Right cardiac atrium (tissue), 5 donors: ENCODE measurements around the gene SH3YL1. TPM values are rescaled to one million over a fixed set of nuclear protein-coding genes. Genes with fewer than 3 reads are reported as not detected.

Experiments
- ATAC-seq, 2 donors: fragments of 200-7000 bp; cut with Tn5 transposase; one replicate each; pipeline versions ENCODE4 v1.8.0 to v1.9.1; 2020; ENCODE audit warnings: moderate library complexity in 2 of 2, mild to moderate bottlenecking in 1 of 2
- DNase-seq, 3 donors: peaks; one replicate each; pipeline ENCODE4 v3.0.0-alpha.2; 2020
- H3K27ac ChIP-seq: one replicate; pipeline ENCODE4 v1.5.1; 2013; ENCODE audit warnings: mild to moderate bottlenecking, low read length, control low read depth, moderate library complexity
- H3K27me3 ChIP-seq: one replicate; pipeline ENCODE4 v1.6.1; 2013; ENCODE audit not compliant: control insufficient read depth, insufficient read depth
- H3K4me1 ChIP-seq: one replicate; pipeline ENCODE4 v1.6.1; 2013; ENCODE audit warnings: low read length; ENCODE audit not compliant: control insufficient read depth, insufficient read depth
- H3K4me3 ChIP-seq: one replicate; pipeline ENCODE4 v1.5.1; 2013; ENCODE audit warnings: low read length, control low read depth
- H3K9me3 ChIP-seq: one replicate; pipeline ENCODE4 v1.6.1; 2013; ENCODE audit warnings: low read length; ENCODE audit not compliant: control insufficient read depth
- WGBS: extraction: QIAGEN DNeasy Blood & Tissue Kit; methylation state at CpG from one replicate; pipeline ENCODE4 v1.1.7; 2013; 5-methylcytosine and 5-hydroxymethylcytosine counted together
- intact Hi-C, 4 donors: fragments of 100-400 bp; cut with DNase I; formaldehyde crosslinking; loops; one replicate each; pipeline versions ENCODE4 v1.11.0 to v1.14.0; 2022 to 2023
- polyA plus RNA-seq: library from polyadenylated mRNA; stranded (reverse); fragments of 200-250 nt; gene quantifications from one replicate; pipeline ENCODE4 v1.2.3, GENCODE V29; 2013
- total RNA-seq, 4 donors: library from RNA; stranded (reverse); fragmentation: NEBNext Ultra II Directional; extraction: Animal tissue kit (Norgen Biotek cat#: 25700); gene quantifications; one replicate each; pipeline ENCODE4 v1.2.1, GENCODE V29; 2021
- donor health status: healthy with polysubstance abuse.
- donor health status: DM: no; HTN: yes; CAD: no.
- donor health status: DM: no; HTN: no; CAD: no.
- donor health status: DM: no; HTN: yes; CAD: no; lungs with severe emphysema.
- donor health status: DM: yes; HTN: yes; CAD: no.

SH3YL1 gene
- total and polyA plus RNA-seq, 5 donors: 11.8 to 19.2 (median 16.3) TPM

DNA sequence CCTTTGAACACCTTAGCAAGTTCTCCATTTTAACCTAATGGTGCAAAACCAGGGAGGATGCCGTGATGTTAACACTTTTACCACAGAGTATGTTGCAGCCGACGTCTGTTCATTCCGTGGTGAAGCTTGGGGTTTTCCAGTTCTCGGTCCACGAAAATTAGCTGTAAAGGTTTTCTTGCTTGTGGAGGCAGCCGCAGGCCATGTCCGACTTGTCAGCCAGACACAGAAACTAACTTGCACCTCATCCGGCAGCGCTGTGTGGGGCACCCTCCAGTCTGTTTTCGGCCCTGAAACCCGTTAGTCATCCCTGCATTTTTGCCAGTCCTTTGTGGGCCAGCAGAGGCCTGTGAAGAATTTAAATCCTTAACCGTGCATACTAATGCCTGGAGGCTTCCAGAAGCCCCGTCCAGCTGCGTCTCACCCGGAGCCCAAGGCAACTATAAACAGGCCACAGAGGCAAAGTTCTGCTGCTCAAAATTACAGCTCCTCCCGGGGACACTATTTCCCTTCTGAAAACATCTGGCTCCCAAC, 70.6 kb downstream of the SH3YL1 start:
- no peaks in the 10 kb centered on the region for H3K4me1 ChIP-seq
- 82% methylated on average over 17 of the region's 17 CpGs for WGBS
- H3K9me3 ChIP-seq: no peaks in the 10 kb centered on the region
- DNase-seq (peak in 1 of 3 donors; percentile 43), ATAC-seq (no peak)
- no peak overlapping the region for H3K4me3 ChIP-seq
- H3K27ac ChIP-seq: no peak overlapping the region
- H3K27me3 ChIP-seq: no peaks in the 10 kb centered on the region
- intact Hi-C loops: no loop called here

DNA sequence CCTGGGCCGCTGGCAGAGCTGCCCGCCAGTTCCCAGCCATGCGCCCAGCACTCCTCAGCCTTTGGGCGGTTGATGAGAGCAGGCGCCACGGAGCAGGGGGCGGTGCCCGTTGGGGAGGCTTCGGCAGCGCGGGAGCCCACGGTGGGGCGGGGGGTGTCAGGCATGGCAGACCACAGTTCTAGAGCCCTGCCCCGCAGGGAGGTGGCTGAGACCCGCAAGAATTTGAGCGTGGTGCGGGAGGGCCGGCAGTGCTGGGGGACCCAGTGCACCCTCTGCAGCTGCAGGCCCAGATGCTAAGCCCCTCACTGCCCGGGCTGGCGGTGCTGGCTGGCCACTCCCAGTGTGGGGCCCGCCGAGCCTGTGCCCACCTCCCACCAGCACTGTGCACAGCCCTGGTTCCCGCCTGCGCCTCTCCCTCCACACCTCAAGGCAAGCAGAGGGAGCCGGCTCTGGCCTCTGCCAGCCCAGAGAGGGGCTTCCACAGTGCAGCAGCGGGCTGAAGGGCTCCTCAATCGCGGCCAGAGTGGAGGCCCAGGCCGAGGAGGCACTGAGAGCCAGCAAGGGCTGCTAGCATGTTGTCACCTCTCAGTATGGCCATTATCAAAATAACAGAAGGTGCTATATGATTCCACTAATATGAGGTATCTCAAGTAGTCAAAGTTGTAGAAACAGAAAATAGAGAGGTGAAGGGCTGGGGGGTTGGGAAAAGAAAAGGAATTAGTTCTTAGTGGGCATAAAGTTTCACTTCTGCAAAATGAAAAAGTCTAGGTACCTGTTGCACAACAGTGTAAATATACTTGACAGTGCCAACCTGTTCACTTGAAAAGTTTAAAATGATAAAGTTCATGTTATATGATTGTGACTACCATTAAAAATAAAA, 72.3 kb downstream of the SH3YL1 start:
- DNase-seq (no peak), ATAC-seq (no peak)
- no peak overlapping the region for H3K4me3 ChIP-seq
- H3K27me3 ChIP-seq: no peaks in the 10 kb centered on the region
- WGBS: 88% methylated on average over 29 of the region's 29 CpGs
- no peaks in the 10 kb centered on the region for H3K4me1 ChIP-seq
- H3K27ac ChIP-seq: no peak overlapping the region
- H3K9me3 ChIP-seq: no peaks in the 10 kb centered on the region
- intact Hi-C loops: no loop called here

DNA sequence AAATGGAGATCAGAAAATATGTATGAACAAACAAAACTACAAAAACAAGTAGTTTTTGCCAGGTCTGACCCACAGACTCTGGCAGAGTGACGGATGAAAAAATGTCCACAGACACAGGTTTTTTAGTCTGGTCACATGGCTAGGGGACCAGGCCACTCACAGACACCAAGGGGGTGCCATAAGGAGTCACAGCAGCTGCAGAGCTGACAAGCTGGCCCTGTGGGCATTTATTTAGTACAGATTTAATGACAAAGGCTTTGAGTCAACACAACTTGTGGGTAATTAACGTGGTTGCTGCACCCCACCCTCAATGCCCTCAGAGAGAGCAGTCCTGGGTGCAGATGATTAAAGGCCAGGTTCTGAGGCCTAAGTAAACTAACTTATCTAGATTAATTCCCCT, 76.0 kb downstream of the SH3YL1 start:
- 47% methylated on average over 2 of the region's 2 CpGs for WGBS
- no peak for ATAC-seq
- H3K4me3 ChIP-seq: no peak overlapping the region
- H3K27me3 ChIP-seq: no peaks in the 10 kb centered on the region
- no peaks in the 10 kb centered on the region for H3K9me3 ChIP-seq
- intact Hi-C loops: no loop called here
- H3K4me1 ChIP-seq: no peaks in the 10 kb centered on the region
- no peak overlapping the region for H3K27ac ChIP-seq
- no peak for DNase-seq

DNA sequence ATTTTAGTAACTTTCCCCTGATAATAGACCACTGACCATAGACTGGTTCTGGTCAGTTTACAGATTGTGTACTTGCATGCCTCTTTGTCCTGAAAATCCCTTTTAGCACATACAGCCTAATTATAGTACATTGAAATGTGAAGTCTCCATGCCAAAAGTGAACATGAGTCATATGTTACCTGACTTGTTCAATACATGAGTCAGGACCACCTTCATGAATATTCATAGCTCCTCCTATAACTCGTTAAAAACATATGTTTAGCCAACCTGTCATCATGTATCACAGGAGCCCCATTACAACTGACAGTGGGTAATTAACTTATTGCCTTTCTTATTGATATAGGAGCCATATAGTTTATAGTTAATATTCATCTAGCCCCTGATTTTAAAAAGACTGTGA, 78.6 kb downstream of the SH3YL1 start:
- H3K27ac ChIP-seq: no peak overlapping the region
- no peak for ATAC-seq
- H3K4me1 ChIP-seq: no peaks in the 10 kb centered on the region
- H3K9me3 ChIP-seq: no peaks in the 10 kb centered on the region
- 49% methylated on average over 1 of the region's 1 CpG for WGBS
- intact Hi-C loops: no loop called here
- no peaks in the 10 kb centered on the region for H3K27me3 ChIP-seq
- no peak for DNase-seq
- H3K4me3 ChIP-seq: no peak overlapping the region

DNA sequence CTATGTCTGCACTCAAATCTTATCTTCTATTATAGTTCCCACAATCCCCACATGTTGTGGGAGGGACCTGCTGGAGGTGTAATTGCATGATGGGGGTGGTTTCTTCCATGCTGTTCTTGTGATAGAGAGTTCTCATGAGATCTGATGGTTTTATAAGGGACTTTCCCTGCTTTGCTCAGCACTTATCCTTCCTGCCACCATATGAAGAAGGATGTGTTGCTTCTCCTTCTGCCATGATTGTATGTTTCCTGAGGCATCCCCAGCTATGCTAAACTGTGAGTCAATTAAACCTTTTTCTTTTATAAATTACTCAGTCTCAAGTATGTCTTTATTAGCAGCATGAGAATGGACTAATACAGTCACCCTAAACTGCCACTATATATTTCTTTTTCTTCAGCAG, 79.1 kb downstream of the SH3YL1 start:
- no peak for ATAC-seq

GRCh38 chr2:182509-183122, 81.2 kb downstream of the SH3YL1 start:
- intact Hi-C loops: no loop called here
- no peaks in the 10 kb centered on the region for H3K9me3 ChIP-seq
- H3K4me3 ChIP-seq: no peak overlapping the region
- DNase-seq: no peak
- no peaks in the 10 kb centered on the region for H3K27me3 ChIP-seq
- no peak for ATAC-seq
- no peaks in the 10 kb centered on the region for H3K4me1 ChIP-seq
- no peak overlapping the region for H3K27ac ChIP-seq

More for the DNA sequence above, 79.1 kb downstream of the SH3YL1 start:
- H3K27ac ChIP-seq: no peak overlapping the region
- no peak overlapping the region for H3K4me3 ChIP-seq
- no peaks in the 10 kb centered on the region for H3K4me1 ChIP-seq
- DNase-seq: no peak
- intact Hi-C loops: no loop called here
- H3K9me3 ChIP-seq: no peaks in the 10 kb centered on the region
- H3K27me3 ChIP-seq: no peaks in the 10 kb centered on the region

DNA sequence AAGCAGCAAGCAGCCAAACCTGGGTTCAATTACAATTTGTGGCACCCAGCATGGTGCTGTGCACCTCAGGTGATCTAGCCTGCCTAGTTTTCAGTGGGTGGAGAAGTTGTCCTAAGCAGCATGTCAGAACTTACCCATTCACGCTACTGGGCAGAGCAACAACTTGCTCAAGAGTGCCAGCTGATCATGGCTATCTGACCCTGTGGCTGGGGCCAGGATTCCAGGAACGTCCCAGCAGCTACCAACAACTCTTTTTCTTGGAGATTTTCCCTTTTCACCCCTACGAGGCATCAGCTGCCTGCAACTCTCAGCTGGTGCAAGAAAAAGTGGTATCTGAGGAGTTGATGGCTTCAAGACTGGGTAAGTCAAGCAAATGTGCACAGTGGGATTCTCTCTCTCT, 83.5 kb downstream of the SH3YL1 start:
- ATAC-seq: no peak
- no peaks in the 10 kb centered on the region for H3K27me3 ChIP-seq
- no peak overlapping the region for H3K4me3 ChIP-seq
- intact Hi-C loops: no loop called here
- H3K4me1 ChIP-seq: no peaks in the 10 kb centered on the region
- no peak overlapping the region for H3K27ac ChIP-seq
- WGBS: 48% methylated on average over 3 of the region's 3 CpGs
- DNase-seq: no peak
- H3K9me3 ChIP-seq: no peaks in the 10 kb centered on the region

DNA sequence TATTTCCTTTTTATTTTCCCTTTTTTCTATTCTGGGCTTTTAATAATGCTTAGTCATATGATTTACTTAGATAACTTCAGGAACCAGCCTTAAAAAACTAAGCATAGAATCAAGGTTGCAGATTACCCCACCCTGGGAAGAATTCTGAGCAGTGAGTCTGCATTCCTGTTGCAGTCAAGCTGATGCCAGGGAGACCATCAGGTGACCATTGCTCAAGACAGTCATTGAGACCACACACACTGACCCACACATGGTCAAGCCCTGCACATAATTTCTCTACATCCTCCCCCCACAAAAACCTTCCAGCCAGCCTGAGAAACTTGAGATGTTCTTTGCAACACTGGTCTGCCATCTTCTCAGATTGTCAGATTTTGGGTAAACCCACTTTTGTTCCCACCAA, 83.9 kb downstream of the SH3YL1 start:
- H3K4me1 ChIP-seq: no peaks in the 10 kb centered on the region
- no peak for DNase-seq
- H3K9me3 ChIP-seq: no peaks in the 10 kb centered on the region
- H3K27me3 ChIP-seq: no peaks in the 10 kb centered on the region
- ATAC-seq: no peak
- no peak overlapping the region for H3K4me3 ChIP-seq
- no peak overlapping the region for H3K27ac ChIP-seq
- intact Hi-C loops: no loop called here

DNA sequence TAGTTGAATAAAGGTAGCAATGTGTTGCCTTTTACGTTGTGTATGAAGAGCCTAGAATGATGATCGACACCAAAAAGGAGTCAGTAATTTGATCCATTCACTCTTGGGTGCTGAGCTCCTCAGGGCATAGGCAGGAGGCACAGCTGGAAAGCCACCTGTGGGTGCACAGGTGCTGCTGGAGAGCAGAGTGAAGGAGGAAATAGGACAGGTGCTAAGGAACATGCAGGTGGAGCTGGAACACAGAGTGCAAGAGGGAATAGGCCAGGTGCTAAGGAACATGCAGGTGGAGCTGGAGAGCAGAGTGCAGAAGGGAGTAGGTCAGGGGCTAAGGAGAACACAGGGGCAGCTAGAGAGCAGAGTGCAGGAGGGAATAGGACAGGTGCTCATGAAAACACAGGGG, 86.1 kb downstream of the SH3YL1 start:
- H3K27ac ChIP-seq: no peak overlapping the region
- WGBS: 78% methylated on average over 2 of the region's 2 CpGs
- intact Hi-C loops: no loop called here

DNA sequence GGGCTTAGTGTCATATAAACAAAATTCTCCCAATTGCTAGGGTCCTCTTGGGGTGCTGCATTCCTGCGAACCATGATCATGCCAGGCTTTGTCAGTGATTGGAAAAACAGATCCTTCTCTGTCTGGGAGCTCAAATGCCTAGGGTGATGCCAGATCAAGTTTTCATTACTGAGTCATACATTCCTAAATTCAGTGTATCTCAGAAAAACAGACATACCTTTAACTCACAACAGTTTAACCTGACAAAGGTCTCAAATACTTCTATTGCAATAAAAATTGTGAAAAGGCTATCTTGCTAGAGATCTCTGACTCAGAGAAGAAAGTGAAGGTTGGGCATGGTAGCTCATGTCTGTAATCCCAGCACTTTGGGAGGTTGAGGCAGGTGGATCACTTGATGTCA, 86.9 kb downstream of the SH3YL1 start:
- intact Hi-C loops: no loop called here
- Histone ChIP-seq H3K4me1 (no peaks in the 10 kb centered on the region), H3K9me3 (no peaks in the 10 kb centered on the region), H3K27ac (no peak overlapping the region), H3K27me3 (no peaks in the 10 kb centered on the region), H3K4me3 (no peak overlapping the region)
- ATAC-seq (no peak), DNase-seq (no peak)
- WGBS: 72% methylated on average over 1 of the region's 1 CpG

More for the DNA sequence above, 86.1 kb downstream of the SH3YL1 start:
- H3K4me1 ChIP-seq: no peaks in the 10 kb centered on the region
- DNase-seq (no peak), ATAC-seq (no peak)
- no peaks in the 10 kb centered on the region for H3K9me3 ChIP-seq
- no peaks in the 10 kb centered on the region for H3K27me3 ChIP-seq
- no peak overlapping the region for H3K4me3 ChIP-seq

GRCh38 chr2:175880-176820, 87.7 kb downstream of the SH3YL1 start:
- intact Hi-C loops: no loop called here
- H3K27ac ChIP-seq: no peak overlapping the region
- DNase-seq: no peak
- no peaks in the 10 kb centered on the region for H3K9me3 ChIP-seq
- no peaks in the 10 kb centered on the region for H3K4me1 ChIP-seq
- H3K27me3 ChIP-seq: no peaks in the 10 kb centered on the region
- WGBS: 55% methylated on average over 16 of the region's 16 CpGs
- H3K4me3 ChIP-seq: no peak overlapping the region
- ATAC-seq: no peak
